ENCODE measurements around the gene ST3GAL3. TPM values are rescaled to one million over a fixed set of nuclear protein-coding genes. Genes with fewer than 3 reads are reported as not detected.

The ST3GAL3 gene
- polyA plus RNA-seq, 1 of the 3 experiments (the other 2 are of a cell fraction): 20.6 TPM

DNA sequence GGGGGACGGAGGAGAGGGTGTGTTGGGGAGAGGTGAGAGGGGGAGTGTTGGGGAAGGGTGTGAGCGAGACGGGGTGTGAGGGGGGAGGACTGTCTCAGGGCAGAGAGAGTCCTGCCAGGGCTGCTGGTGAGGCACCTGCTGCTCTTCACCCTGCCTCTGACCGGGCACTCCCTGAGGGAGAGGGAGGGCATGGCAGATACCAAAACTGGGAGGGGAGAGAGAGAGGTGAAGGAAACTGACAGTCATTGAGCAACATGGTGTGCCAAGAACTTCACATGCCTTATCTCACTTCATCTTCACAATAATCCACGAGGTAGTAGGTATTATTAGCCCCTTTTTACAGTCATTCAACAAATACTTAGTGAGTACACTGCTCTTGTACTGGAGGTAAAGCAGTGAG, 164.9 kb downstream of the ST3GAL3 start (continued):
- TF ChIP-seq GABPA (IDR thresholded peaks at IDR 0.05; ENCODE audit: low read depth): no peak
- no peak for TF ChIP-seq FOSL2 (IDR thresholded peaks at IDR 0.05; ENCODE audit: borderline replicate concordance, low read depth)

DNA sequence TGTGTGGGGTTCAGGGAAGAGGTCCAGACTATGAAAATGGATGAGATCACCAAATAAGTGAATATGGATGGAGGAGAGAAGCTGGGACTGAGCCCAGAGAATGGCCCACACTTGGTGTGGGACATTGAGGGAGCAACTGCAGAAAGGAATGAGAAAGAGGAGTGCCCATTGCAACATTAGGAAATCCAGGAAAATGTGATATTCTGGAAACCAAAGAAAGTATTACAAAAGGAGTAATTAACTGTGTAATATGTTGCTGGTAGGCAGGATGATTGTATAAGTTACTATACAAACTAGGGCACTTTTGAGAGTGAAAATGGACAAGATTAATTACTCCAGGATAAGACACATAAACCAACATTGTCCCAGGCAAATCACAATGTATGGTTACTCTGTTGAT, 166.5 kb downstream of the ST3GAL3 start:
- Histone ChIP-seq H3K9ac (no peak overlapping the region), H3K79me2 (ENCODE audit: insufficient read depth) (no peaks in the 10 kb centered on the region), H3K4me2 (no peak overlapping the region), H2AFZ (ENCODE audit: low read depth) (no peak overlapping the region), H3K9me3 (no peaks in the 10 kb centered on the region), H3F3A (replicated peaks; ENCODE audit: insufficient read depth) (peaks cover 2% of the 10 kb centered on the region), H3K4me1 (ENCODE audit: control insufficient read depth in 1 of 2, insufficient read depth in 2 of 2, low read depth in 1 of 2, low read length in 1 of 2) (peaks cover 0 to 5% of the 10 kb centered on the region in 2 experiments; a peak in 2 of 4 replicates), H3K9me2 (no peaks in the 10 kb centered on the region), H3K36me3 (replicated peaks in 1 of 2; ENCODE audit: control insufficient read depth in 1 of 2, insufficient read depth in 2 of 2, low read length in 1 of 2) (no peaks in the 10 kb centered on the region), H3K27me3 (ENCODE audit: insufficient read depth) (no peaks in the 10 kb centered on the region), H3K4me3 (ENCODE audit: low read depth in 2 of 2, low read length in 1 of 2) (no peak overlapping the region), H4K20me1 (ENCODE audit: insufficient read depth) (peaks cover 13% of the 10 kb centered on the region), H3K27ac (ENCODE audit: low read depth in 2 of 2, low read length in 1 of 2) (no peak overlapping the region)
- TF ChIP-seq JUND (IDR thresholded peaks at IDR 0.05) (no peak), RAD21 (IDR thresholded peaks at IDR 0.05; ENCODE audit: low read length) (no peak), ELF1 (IDR thresholded peaks at IDR 0.05) (no peak), YY1 (IDR thresholded peaks at IDR 0.05; ENCODE audit: low read depth) (no peak), FOSL2 (IDR thresholded peaks at IDR 0.05; ENCODE audit: borderline replicate concordance, low read depth) (no peak), MXI1 (IDR thresholded peaks at IDR 0.05; ENCODE audit: low read depth, low read length) (no peak)
- CTCF ChIA-PET: interaction anchor here (1.6 kb wide), 1 partner anchor 343 kb away, joined by 3 read pairs; the partner anchor contains the start of gene PTPRF
- DNase-seq: no peak
- POLR2A ChIA-PET: no interaction called here

DNA sequence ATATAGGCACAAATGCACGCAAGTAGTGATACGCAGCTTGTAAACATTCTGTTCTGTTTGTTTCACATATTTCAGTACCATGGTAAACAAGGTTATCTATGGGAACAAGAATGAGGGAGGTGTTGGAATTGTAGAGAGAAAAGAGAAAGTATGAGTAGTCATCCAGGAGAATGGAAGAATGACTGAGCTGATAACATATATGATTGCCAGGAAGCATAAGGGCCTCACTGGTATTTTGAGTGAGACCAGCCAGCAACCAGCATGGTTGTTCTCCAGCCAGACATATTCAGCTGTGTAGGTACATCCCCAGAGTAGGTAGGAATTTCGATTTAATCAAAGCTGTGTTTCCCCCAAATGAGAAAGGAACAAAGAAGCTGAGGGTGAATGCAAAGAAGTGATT, 167.4 kb downstream of the ST3GAL3 start:
- POLR2A ChIA-PET: no interaction called here
- Histone ChIP-seq H3K4me2 (no peak overlapping the region), H3K27ac (ENCODE audit: low read depth in 2 of 2, low read length in 1 of 2) (no peak overlapping the region), H3K4me1 (ENCODE audit: control insufficient read depth in 1 of 2, insufficient read depth in 2 of 2, low read depth in 1 of 2, low read length in 1 of 2) (peaks cover 0 to 9% of the 10 kb centered on the region in 2 experiments; a peak in 1 of 4 replicates), H3F3A (replicated peaks; ENCODE audit: insufficient read depth) (peaks cover 10% of the 10 kb centered on the region), H4K20me1 (ENCODE audit: insufficient read depth) (peaks cover 16% of the 10 kb centered on the region), H3K79me2 (ENCODE audit: insufficient read depth) (no peaks in the 10 kb centered on the region), H3K4me3 (ENCODE audit: low read depth in 2 of 2, low read length in 1 of 2) (no peak overlapping the region), H3K9ac (no peak overlapping the region), H3K27me3 (ENCODE audit: insufficient read depth) (no peaks in the 10 kb centered on the region), H3K9me2 (no peaks in the 10 kb centered on the region), H3K36me3 (replicated peaks in 1 of 2; ENCODE audit: control insufficient read depth in 1 of 2, insufficient read depth in 2 of 2, low read length in 1 of 2) (no peaks in the 10 kb centered on the region), H3K9me3 (no peaks in the 10 kb centered on the region), H2AFZ (ENCODE audit: low read depth) (no peak overlapping the region)
- CTCF ChIA-PET: interaction anchor here (0.9 to 3.9 kb wide), 4 partner anchors 11 to 112 kb away, joined by 3 to 12 read pairs (median 5); no protein-coding TSS in a partner anchor
- 90% methylated on average over 3 of the region's 3 CpGs for WGBS (ENCODE audit: low lambda C conversion rate)
- no peak for DNase-seq
- TF ChIP-seq, protein P1, sequence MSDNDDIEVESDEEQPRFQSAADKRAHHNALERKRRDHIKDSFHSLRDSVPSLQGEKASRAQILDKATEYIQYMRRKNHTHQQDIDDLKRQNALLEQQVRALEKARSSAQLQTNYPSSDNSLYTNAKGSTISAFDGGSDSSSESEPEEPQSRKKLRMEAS (IDR thresholded peaks at IDR 0.05; ENCODE audit: low read depth): no peak
- no peak for TF ChIP-seq SMC3 (IDR thresholded peaks at IDR 0.05; ENCODE audit: low read depth, low read length)
- no peak for TF ChIP-seq EZH2phosphoT487 (IDR thresholded peaks at IDR 0.05; ENCODE audit: borderline replicate concordance, low read depth)
- no peak for TF ChIP-seq ELF1 (IDR thresholded peaks at IDR 0.05)
- TF ChIP-seq, protein P2, sequence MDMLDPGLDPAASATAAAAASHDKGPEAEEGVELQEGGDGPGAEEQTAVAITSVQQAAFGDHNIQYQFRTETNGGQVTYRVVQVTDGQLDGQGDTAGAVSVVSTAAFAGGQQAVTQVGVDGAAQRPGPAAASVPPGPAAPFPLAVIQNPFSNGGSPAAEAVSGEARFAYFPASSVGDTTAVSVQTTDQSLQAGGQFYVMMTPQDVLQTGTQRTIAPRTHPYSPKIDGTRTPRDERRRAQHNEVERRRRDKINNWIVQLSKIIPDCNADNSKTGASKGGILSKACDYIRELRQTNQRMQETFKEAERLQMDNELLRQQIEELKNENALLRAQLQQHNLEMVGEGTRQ (IDR thresholded peaks at IDR 0.05; ENCODE audit: borderline replicate concordance, low read depth, low read length): no peak
- TF ChIP-seq CHD2 (IDR thresholded peaks at IDR 0.05; ENCODE audit: low read length, partially characterized antibody): no peak
- TF ChIP-seq RAD21 (IDR thresholded peaks at IDR 0.05; ENCODE audit: low read length): no peak
- TF ChIP-seq, protein P3, sequence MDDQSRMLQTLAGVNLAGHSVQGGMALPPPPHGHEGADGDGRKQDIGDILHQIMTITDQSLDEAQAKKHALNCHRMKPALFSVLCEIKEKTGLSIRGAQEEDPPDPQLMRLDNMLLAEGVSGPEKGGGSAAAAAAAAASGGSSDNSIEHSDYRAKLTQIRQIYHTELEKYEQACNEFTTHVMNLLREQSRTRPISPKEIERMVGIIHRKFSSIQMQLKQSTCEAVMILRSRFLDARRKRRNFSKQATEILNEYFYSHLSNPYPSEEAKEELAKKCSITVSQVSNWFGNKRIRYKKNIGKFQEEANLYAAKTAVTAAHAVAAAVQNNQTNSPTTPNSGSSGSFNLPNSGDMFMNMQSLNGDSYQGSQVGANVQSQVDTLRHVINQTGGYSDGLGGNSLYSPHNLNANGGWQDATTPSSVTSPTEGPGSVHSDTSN (IDR thresholded peaks at IDR 0.05): no peak
- TF ChIP-seq, protein P4, sequence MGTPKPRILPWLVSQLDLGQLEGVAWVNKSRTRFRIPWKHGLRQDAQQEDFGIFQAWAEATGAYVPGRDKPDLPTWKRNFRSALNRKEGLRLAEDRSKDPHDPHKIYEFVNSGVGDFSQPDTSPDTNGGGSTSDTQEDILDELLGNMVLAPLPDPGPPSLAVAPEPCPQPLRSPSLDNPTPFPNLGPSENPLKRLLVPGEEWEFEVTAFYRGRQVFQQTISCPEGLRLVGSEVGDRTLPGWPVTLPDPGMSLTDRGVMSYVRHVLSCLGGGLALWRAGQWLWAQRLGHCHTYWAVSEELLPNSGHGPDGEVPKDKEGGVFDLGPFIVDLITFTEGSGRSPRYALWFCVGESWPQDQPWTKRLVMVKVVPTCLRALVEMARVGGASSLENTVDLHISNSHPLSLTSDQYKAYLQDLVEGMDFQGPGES (IDR thresholded peaks at IDR 0.05; ENCODE audit: low read depth, low read length): no peak
- no peak for TF ChIP-seq NRF1 (IDR thresholded peaks at IDR 0.05; ENCODE audit: low read depth, low read length)

All from SK-N-SH (cell line).